NOMO-1 (cell line): ENCODE measurements around the gene PCDHA4.
A peak's percentile ranks its signal among the peaks of the same experiment; 100 is the strongest.
"Not testable (repeated sequence)": the region's sequence is repeated elsewhere in the genome, so short reads cannot be mapped to it uniquely, and the experiment has no call there.

Source experiments
- DNase-seq, 2 experiments: peaks; one replicate each; lab custom pipeline; 2025; ENCODE audit not compliant: unreplicated experiment in 2 of 2; lab: John Stamatoyannopoulos, UW

The PCDHA4 gene

DNA sequence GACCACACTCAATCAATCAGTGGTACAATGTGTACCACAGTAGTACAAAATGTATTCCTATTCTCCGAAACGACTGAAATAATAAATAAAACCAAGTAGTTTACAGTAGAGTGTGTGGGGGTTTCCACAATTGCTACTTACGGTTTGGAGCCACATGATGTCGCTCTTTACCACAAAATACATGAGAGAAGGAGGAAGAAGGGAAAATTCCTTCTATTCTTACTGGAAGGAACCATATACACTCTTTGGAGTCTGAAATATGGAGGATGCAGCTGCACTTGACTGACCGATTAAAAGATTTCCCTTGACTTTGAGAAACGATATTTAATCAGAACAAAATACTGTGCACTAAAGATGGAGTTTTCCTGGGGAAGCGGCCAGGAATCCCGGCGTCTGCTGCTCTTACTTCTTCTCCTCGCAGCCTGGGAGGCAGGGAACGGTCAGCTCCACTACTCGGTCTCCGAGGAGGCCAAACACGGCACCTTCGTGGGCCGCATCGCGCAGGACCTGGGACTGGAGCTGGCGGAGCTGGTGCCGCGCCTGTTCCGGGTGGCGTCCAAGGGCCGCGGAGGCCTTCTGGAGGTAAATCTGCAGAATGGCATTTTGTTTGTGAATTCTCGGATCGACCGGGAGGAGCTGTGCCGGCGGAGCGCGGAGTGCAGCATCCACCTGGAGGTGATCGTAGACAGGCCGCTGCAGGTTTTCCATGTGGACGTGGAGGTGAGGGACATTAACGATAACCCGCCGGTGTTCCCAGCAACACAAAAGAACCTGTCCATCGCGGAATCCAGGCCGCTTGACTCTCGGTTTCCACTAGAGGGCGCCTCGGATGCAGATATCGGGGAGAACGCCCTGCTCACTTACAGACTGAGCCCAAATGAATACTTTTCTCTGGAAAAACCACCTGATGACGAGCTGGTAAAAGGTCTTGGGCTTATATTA lies at the start of gene PCDHA4:
Gene PCDHA4 (plus strand): TSS at position 235 of the 942 bp plus-strand sequence.
- no peak for DNase-seq

GRCh38 chr5:140764177-140764973 lies 42.5 kb upstream of the PCDHA4 start:
- no peak for DNase-seq

DNA sequence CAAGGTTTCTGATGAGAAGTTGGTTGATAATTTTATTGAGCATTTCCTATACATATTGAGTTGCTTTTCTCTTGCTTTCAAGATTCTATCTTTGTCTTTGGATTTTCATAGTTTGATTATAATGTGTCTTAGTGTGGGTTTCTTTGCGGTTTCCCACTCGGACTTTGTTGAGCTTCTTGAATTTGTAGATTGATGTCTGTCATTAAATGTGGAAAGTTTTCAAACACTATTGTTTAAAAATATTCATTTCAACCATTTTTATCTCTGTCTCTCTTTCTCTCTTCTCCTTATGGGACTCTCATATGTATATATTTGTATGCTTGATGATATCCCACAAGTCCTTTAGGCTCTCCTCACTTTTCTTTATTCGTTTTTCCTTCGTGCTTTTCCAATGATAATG lies 39.4 kb upstream of the PCDHA4 start:
- DNase-seq: no peak

- DNase-seq: no peak
These were observed 26.4 kb upstream of the PCDHA4 start for GRCh38 chr5:140780512-140780911.

DNA sequence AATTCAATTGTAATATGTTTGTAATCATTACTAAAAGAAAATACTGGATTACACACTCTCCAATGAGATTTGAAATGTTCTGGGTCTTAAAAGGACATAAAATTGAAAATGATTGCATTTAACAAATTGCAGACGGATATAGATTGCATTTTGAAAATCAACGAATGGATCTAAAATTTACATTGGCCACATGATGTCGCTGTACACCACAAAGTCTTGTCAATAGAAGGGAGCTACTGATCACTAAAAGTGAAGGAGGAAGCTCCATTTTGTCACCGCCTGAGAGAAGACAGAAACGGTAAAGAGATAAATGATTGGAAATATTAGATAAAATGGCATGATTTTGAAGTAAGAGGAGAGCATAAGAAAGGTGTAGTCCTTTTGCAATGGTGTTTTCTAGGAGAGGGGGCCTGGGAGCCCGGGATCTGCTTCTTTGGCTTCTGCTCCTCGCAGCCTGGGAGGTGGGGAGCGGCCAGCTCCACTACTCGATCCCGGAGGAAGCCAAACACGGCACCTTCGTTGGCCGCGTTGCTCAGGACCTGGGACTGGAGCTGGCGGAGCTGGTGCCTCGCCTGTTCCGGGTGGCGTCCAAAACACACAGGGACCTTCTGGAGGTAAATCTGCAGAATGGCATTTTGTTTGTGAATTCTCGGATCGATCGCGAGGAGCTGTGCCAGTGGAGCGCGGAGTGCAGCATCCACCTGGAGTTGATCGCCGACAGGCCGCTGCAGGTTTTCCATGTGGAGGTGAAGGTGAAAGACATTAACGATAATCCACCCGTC lies 20.8 kb upstream of the PCDHA4 start, which contains the start of gene PCDHA1:
Gene PCDHA1 (plus strand): TSS at position 236 of the 782 bp plus-strand sequence.
- peak; percentile 12 to 53 for DNase-seq

DNA sequence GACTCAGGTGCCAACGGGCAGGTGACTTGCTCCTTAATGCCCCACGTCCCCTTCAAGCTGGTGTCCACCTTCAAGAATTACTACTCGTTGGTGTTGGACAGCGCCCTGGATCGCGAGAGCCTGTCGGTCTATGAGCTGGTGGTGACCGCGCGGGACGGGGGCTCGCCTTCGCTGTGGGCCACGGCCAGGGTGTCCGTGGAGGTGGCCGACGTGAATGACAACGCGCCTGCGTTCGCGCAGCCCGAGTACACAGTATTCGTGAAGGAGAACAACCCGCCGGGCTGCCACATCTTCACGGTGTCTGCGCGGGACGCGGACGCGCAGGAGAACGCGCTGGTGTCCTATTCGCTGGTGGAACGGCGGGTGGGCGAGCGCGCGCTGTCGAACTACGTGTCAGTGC lies 19.4 kb upstream of the PCDHA4 start:
- DNase-seq: not testable (repeated sequence)

- DNase-seq: not testable (repeated sequence)
These were observed 18.9 kb upstream of the PCDHA4 start for GRCh38 chr5:140787849-140788504.

GRCh38 chr5:140791089-140791488 lies 15.8 kb upstream of the PCDHA4 start:
- DNase-seq: peak; percentile 59 to 82

GRCh38 chr5:140794595-140795258 lies 12.1 kb upstream of the PCDHA4 start, which contains the start of gene PCDHA2:
PCDHA2 (plus strand) TSS chr5:140794852.
- DNase-seq: no peak

DNA sequence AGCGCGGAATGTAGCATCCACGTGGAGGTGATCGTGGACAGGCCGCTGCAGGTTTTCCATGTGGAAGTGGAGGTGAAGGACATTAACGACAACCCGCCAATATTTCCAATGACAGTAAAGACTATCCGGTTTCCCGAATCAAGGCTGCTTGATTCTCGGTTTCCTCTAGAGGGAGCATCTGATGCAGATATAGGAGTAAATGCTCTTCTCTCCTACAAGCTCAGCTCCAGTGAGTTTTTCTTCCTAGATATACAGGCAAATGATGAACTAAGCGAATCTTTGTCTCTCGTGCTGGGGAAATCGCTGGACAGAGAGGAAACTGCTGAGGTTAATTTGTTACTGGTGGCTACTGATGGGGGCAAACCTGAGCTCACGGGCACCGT lies 11.6 kb upstream of the PCDHA4 start:
- no peak for DNase-seq

DNA sequence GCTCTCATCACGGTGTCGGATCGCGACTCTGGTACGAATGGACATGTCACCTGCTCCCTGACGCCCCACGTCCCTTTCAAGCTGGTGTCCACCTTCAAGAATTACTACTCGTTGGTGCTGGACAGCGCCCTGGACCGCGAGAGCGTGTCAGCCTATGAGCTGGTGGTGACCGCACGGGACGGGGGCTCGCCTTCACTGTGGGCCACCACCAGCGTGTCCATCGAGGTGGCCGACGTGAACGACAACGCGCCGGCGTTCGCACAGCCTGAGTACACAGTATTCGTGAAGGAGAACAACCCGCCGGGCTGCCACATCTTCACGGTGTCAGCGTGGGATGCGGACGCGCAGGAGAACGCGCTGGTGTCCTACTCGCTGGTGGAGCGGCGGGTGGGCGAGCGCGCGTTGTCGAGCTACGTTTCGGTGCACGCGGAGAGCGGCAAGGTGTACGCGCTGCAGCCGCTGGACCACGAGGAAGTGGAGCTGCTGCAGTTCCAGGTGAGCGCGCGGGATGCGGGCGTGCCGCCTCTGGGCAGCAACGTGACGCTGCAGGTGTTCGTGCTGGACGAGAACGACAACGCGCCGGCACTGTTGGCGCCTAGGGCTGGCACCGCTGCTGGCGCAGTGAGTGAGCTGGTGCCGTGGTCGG lies 10.7 kb upstream of the PCDHA4 start:
- not testable (repeated sequence) for DNase-seq

- DNase-seq: no peak
These were observed 10.2 kb upstream of the PCDHA4 start for GRCh38 chr5:140796718-140797095.

DNA sequence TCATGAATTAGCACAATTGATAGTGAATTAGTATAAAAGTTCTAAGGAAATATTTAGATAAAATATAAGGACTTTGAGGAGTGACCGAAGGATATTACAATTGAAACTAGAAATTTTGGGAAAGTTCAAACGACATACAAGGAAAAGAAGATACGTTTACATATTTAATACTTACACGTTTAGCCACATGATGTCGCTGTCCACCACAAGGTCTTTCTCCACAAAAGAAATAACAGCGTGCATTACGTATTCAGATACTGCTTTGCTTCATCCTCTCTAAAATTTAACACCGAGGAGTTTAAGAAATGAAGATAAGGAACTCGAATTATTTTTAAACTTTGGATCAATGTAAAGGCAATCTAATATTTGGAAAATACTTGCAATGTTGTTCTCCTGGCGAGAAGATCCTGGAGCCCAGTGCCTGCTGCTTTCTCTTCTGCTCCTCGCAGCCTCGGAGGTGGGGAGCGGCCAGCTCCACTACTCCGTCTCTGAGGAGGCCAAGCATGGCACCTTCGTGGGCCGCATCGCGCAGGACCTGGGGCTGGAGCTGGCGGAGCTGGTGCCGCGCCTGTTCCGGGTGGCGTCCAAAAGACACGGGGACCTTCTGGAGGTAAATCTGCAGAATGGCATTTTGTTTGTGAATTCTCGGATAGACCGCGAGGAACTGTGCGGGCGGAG lies 5.9 kb upstream of the PCDHA4 start, which contains the start of gene PCDHA3:
Gene PCDHA3 (plus strand): TSS at position 242 of the 678 bp plus-strand sequence.
- DNase-seq: no peak

DNA sequence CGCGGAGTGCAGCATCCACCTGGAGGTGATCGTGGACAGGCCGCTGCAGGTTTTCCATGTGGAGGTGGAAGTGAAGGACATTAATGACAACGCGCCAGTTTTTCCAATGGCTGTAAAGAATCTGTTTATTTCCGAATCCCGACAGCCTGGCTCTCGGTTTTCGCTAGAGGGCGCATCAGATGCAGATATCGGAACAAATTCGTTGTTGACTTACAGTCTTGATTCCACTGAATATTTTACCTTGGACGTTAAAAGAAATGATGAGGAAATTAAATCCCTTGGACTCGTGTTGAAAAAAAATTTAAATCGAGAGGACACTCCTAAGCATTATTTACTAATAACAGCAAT lies 5.4 kb upstream of the PCDHA4 start:
- DNase-seq: no peak

DNA sequence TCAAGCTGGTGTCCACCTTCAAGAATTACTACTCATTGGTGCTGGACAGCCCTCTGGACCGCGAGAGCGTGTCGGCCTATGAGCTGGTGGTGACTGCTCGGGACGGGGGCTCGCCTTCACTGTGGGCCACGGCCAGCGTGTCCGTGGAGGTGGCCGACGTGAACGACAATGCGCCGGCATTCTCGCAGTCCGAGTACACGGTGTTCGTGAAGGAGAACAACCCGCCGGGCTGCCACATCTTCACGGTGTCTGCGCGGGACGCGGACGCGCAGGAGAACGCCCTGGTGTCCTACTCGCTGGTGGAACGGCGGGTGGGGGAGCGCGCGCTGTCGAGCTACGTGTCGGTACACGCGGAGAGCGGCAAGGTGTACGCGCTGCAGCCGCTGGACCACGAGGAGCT lies 4.5 kb upstream of the PCDHA4 start:
- not testable (repeated sequence) for DNase-seq

GRCh38 chr5:140802781-140803271 lies 4.0 kb upstream of the PCDHA4 start:
- no peak for DNase-seq

GRCh38 chr5:140808241-140808888 lies 1.5 kb downstream of the PCDHA4 start:
- not testable (repeated sequence) for DNase-seq

DNA sequence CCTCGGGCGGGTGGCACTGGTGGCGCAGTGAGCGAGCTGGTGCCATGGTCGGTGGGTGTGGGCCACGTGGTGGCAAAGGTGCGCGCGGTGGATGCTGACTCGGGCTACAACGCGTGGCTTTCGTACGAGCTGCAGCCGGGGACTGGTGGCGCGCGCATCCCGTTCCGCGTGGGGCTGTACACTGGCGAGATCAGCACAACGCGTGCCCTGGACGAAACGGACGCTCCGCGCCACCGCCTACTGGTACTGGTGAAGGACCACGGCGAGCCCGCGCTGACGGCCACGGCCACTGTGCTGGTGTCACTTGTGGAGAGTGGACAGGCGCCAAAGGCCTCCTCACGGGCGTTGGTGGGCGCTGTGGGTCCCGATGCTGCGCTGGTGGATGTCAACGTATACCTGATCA lies 2.0 kb downstream of the PCDHA4 start:
- no peak for DNase-seq
